Transverse colon (tissue), 4 donors: ENCODE results near the gene ZNF227. TPM values are rescaled to one million over a fixed set of nuclear protein-coding genes. Genes with fewer than 3 reads are reported as not detected.
"Not testable (repeated sequence)": the region's sequence is repeated elsewhere in the genome, so short reads cannot be mapped to it uniquely, and the experiment has no call there.

ENCODE experiments used
- DNase-seq: peaks from one replicate; pipeline ENCODE4 v3.0.0-alpha.2; 2019
- H3K27ac ChIP-seq, 4 donors: fragments of 200-600 bp; sonication (generic); 2 replicates each; pipeline ENCODE4 v1.5.1; 2016 to 2018; ENCODE audit warnings: inconsistent platforms in 4 of 4
- H3K27me3 ChIP-seq: fragments of 200-600 bp; sonication (generic); 2 replicates; pipeline ENCODE4 v1.5.1; 2017; ENCODE audit warnings: inconsistent platforms
- H3K36me3 ChIP-seq, 4 donors: fragments of 200-600 bp; sonication (generic); 2 replicates each; pipeline ENCODE4 v1.5.1; 2017 to 2019; ENCODE audit warnings: inconsistent platforms in 4 of 4
- H3K4me1 ChIP-seq, 4 donors: fragments of 200-600 bp; sonication (generic); 2 replicates each; pipeline ENCODE4 v1.5.1; 2017 to 2020; ENCODE audit warnings: inconsistent platforms in 4 of 4
- H3K4me3 ChIP-seq, 4 donors: fragments of 200-600 bp; sonication (generic); 1 replicate in 1 of 4; 2 replicates in 3 of 4; pipeline versions ENCODE4 v1.5.1 to v1.6.1; 2017 to 2019; ENCODE audit warnings: inconsistent platforms in 4 of 4
- H3K9me3 ChIP-seq, 2 donors: fragments of 200-600 bp; sonication (generic); 2 replicates each; pipeline ENCODE4 v1.5.1; 2017 to 2019; ENCODE audit warnings: inconsistent platforms in 2 of 2
- CTCF ChIP-seq, 5 experiments: fragments of 200-600 bp in 3 of 5; fragments of 450-650 bp in 2 of 5; sonication (generic) in 3 of 5; IDR thresholded peaks; 1 replicate in 2 of 5; 2 replicates in 3 of 5; pipeline ENCODE4 v1.5.1; 2016 to 2017; ENCODE audit warnings: antibody characterized with exemption in 5 of 5, inconsistent platforms in 3 of 5, mild to moderate bottlenecking in 2 of 5, moderate library complexity in 1 of 5
- EP300 ChIP-seq: sonication (generic); formaldehyde crosslinking; IDR thresholded peaks from one replicate; pipeline ENCODE4 v1.6.1; 2017; ENCODE audit warnings: antibody characterized with exemption, low read depth
- POLR2A ChIP-seq: fragments of 450-650 bp; IDR thresholded peaks from one replicate; pipeline ENCODE4 v1.6.1; 2016; ENCODE audit warnings: antibody characterized with exemption, mild to moderate bottlenecking, moderate library complexity
- POLR2AphosphoS5 ChIP-seq, 3 donors: sonication (generic); formaldehyde crosslinking; IDR thresholded peaks; one replicate each; pipeline ENCODE4 v1.6.1; 2016; ENCODE audit warnings: antibody characterized with exemption in 3 of 3
- WGBS, 2 donors: methylation state at CpG; one replicate each; pipeline ENCODE4 v1.1.5; 2018; ENCODE audit warnings: low coverage in 1 of 2; 5-methylcytosine and 5-hydroxymethylcytosine counted together
- in situ Hi-C, 4 donors: fragments of 200-750 bp; cut with MboI; loops; one replicate each; pipeline versions ENCODE4 v1.15.0 to v1.15.1; 2017; ENCODE audit warnings: low sequenced_read_pairs in 3 of 4, low pct_ligation_motif_present in 1 of 4, low pct_unique_long_range_greater_than_20kb in 1 of 4
- intact Hi-C: fragments of 100-400 bp; cut with DNase I; formaldehyde crosslinking; loops from one replicate; pipeline ENCODE4 v1.15.1; 2023; ENCODE audit warnings: low total_unique reads
- total RNA-seq, 4 donors: library from RNA; depleted of rRNA; stranded (reverse); fragments of >200 nt; gene quantifications; one replicate each; pipeline ENCODE4 v1.1.0, GENCODE V29; 2016

Gene ZNF227
- total RNA-seq, 4 donors from 2014 or later = 2.4 to 12.4 (median 10.5) TPM

GRCh38 chr19:44232867-44233266 lies 20.5 kb downstream of the ZNF227 start:
- WGBS, 2 donors = 98 to 100% methylated on average over 2 to 3 of the region's 3 CpGs
- in situ Hi-C loops (no loop called here), intact Hi-C loops (no loop called here)
- Histone ChIP-seq H3K27me3 (no peaks in the 10 kb centered on the region), H3K4me3 (no peak overlapping the region), H3K9me3 (peaks cover 46 to 73% of the 10 kb centered on the region in 2 donors), H3K4me1 (no peaks in the 10 kb centered on the region), H3K27ac (no peak overlapping the region), H3K36me3 (peaks cover 6 to 97% (median 54%) of the 10 kb centered on the region in 4 donors)
- no peak for DNase-seq
- TF ChIP-seq POLR2AphosphoS5 (IDR thresholded peaks at IDR 0.05) (no peak), CTCF (IDR thresholded peaks at IDR 0.05) (no peak), POLR2A (no peak), EP300 (no peak)

GRCh38 chr19:44236384-44236783 lies 24.1 kb downstream of the ZNF227 start:
- H3K36me3 ChIP-seq = peaks cover 6 to 62% (median 36%) of the 10 kb centered on the region in 4 donors
- 94 to 96% methylated on average over 4 to 8 of the region's 8 CpGs for WGBS, 2 donors

GRCh38 chr19:44252332-44252731 lies 40.0 kb downstream of the ZNF227 start:
- in situ Hi-C loops, DNase-seq, intact Hi-C loops, H3K27me3 ChIP-seq, H3K27ac ChIP-seq, H3K4me3 ChIP-seq, H3K4me1 ChIP-seq: not testable (repeated sequence)
- 95 to 100% methylated on average over 2 of the region's 2 CpGs for WGBS, 2 donors
- Histone ChIP-seq H3K36me3 (peaks cover 0 to 18% (median 4%) of the 10 kb centered on the region in 4 donors), H3K9me3 (peaks cover 91 to 99% of the 10 kb centered on the region in 2 donors)

More at GRCh38 chr19:44236384-44236783, 24.1 kb downstream of the ZNF227 start:
- peaks cover 44 to 64% of the 10 kb centered on the region in 2 donors for H3K9me3 ChIP-seq
- TF ChIP-seq CTCF (IDR thresholded peaks at IDR 0.05) (no peak), POLR2AphosphoS5 (IDR thresholded peaks at IDR 0.05) (no peak), POLR2A (no peak), EP300 (no peak)
- no peak overlapping the region for H3K27ac ChIP-seq
- no peak for DNase-seq
- no peak overlapping the region for H3K4me3 ChIP-seq
- H3K4me1 ChIP-seq = no peaks in the 10 kb centered on the region
- in situ Hi-C loops (no loop called here), intact Hi-C loops (no loop called here)
- H3K27me3 ChIP-seq = no peaks in the 10 kb centered on the region

GRCh38 chr19:44253392-44253791 lies 41.1 kb downstream of the ZNF227 start:
- H3K4me3 ChIP-seq, DNase-seq, intact Hi-C loops, H3K27me3 ChIP-seq, H3K27ac ChIP-seq, H3K4me1 ChIP-seq, in situ Hi-C loops: not testable (repeated sequence)
- H3K9me3 ChIP-seq = peaks cover 84 to 94% of the 10 kb centered on the region in 2 donors
- WGBS, 2 donors = 91 to 92% methylated on average over 2 of the region's 2 CpGs
- peaks cover 0 to 14% (median 0%) of the 10 kb centered on the region in 4 donors for H3K36me3 ChIP-seq

GRCh38 chr19:44254496-44254895 lies 42.2 kb downstream of the ZNF227 start:
- intact Hi-C loops = no loop called here
- DNase-seq = no peak
- no peak overlapping the region for H3K27ac ChIP-seq
- H3K9me3 ChIP-seq = peaks cover 75 to 83% of the 10 kb centered on the region in 2 donors
- H3K4me1 ChIP-seq = peaks cover 0 to 3% (median 0%) of the 10 kb centered on the region in 4 donors
- in situ Hi-C loops = no loop called here
- peaks cover 0 to 4% (median 0%) of the 10 kb centered on the region in 4 donors for H3K36me3 ChIP-seq
- no peaks in the 10 kb centered on the region for H3K27me3 ChIP-seq
- TF ChIP-seq POLR2A = no peak
- no peak for TF ChIP-seq POLR2AphosphoS5 (IDR thresholded peaks at IDR 0.05)
- TF ChIP-seq EP300 = no peak
- TF ChIP-seq CTCF (IDR thresholded peaks at IDR 0.05) = no peak
- 97 to 100% methylated on average over 2 of the region's 2 CpGs for WGBS, 2 donors
- H3K4me3 ChIP-seq = no peak overlapping the region
